GM19240 (cell line): ENCODE results near the gene FRMPD4.

Source experiments
- DNase-seq: peaks from one replicate; pipeline ENCODE4 v3.0.0; 2011; ENCODE audit warnings: low spot score; ENCODE audit not compliant: insufficient read length

The FRMPD4 gene

GRCh38 chrX:12301288-12301687, 163.0 kb downstream of the FRMPD4 start:
- DNase-seq, result no peak

- DNase-seq, result no peak
These were observed 166.0 kb downstream of the FRMPD4 start for GRCh38 chrX:12304261-12304660.

GRCh38 chrX:12307961-12308360, 169.7 kb downstream of the FRMPD4 start:
- no peak for DNase-seq

GRCh38 chrX:12308420-12308819, 170.1 kb downstream of the FRMPD4 start:
- no peak for DNase-seq

GRCh38 chrX:12309040-12309743, 170.9 kb downstream of the FRMPD4 start:
- no peak for DNase-seq

- DNase-seq, result no peak
These were observed 171.4 kb downstream of the FRMPD4 start for GRCh38 chrX:12309744-12310076.

GRCh38 chrX:12314651-12315050, 176.4 kb downstream of the FRMPD4 start:
- no peak for DNase-seq

GRCh38 chrX:12315526-12315925, 177.3 kb downstream of the FRMPD4 start:
- no peak for DNase-seq

- DNase-seq, result no peak
These were observed 180.8 kb downstream of the FRMPD4 start for GRCh38 chrX:12319003-12319519.

GRCh38 chrX:12319992-12320391, 181.7 kb downstream of the FRMPD4 start:
- DNase-seq, result no peak

- no peak for DNase-seq
These were observed 183.8 kb downstream of the FRMPD4 start for GRCh38 chrX:12322031-12322430.

GRCh38 chrX:12325171-12325570, 186.9 kb downstream of the FRMPD4 start:
- no peak for DNase-seq

GRCh38 chrX:12327836-12328235, 189.6 kb downstream of the FRMPD4 start:
- DNase-seq, result no peak

- DNase-seq, result no peak
These were observed 191.2 kb downstream of the FRMPD4 start for GRCh38 chrX:12329476-12329875.

GRCh38 chrX:12330841-12331240, 192.6 kb downstream of the FRMPD4 start:
- DNase-seq, result no peak

- DNase-seq, result no peak
These were observed 194.6 kb downstream of the FRMPD4 start for GRCh38 chrX:12332786-12333347.

- no peak for DNase-seq
These were observed 201.6 kb downstream of the FRMPD4 start for GRCh38 chrX:12339921-12340320.

GRCh38 chrX:12344954-12345353, 206.7 kb downstream of the FRMPD4 start:
- no peak for DNase-seq

GRCh38 chrX:12349201-12349600, 210.9 kb downstream of the FRMPD4 start:
- DNase-seq, result no peak

GRCh38 chrX:12352922-12353321, 214.6 kb downstream of the FRMPD4 start:
- no peak for DNase-seq

- no peak for DNase-seq
These were observed 222.1 kb downstream of the FRMPD4 start for GRCh38 chrX:12360383-12360782.

GRCh38 chrX:12360986-12361598, 222.8 kb downstream of the FRMPD4 start:
- DNase-seq, result no peak

- DNase-seq, result no peak
These were observed 224.9 kb downstream of the FRMPD4 start for GRCh38 chrX:12363216-12363615.
